Memory B cell (primary cell): ENCODE data around the gene ELK3.

Experiments
- ATAC-seq: fragments of 150-1000 bp; cut with Tn5 transposase; 2 replicates; pipeline ENCODE4 v1.10.0; 2021; ENCODE audit warnings: low read depth, mild to moderate bottlenecking, moderate library complexity
- DNase-seq, 2 donors: peaks; one replicate each; pipeline ENCODE4 v3.0.0; 2022; ENCODE audit warnings: low spot score in 2 of 2
- H3K27ac Mint-ChIP-seq: one replicate; pipeline ENCODE4 v1.8.0; 2022; ENCODE audit warnings: mild to moderate bottlenecking, moderate library complexity, mixed read lengths
- H3K27me3 Mint-ChIP-seq: one replicate; pipeline ENCODE4 v1.8.0; 2022; ENCODE audit warnings: mixed read lengths
- H3K36me3 Mint-ChIP-seq: one replicate; pipeline ENCODE4 v1.8.0; 2022; ENCODE audit warnings: mild to moderate bottlenecking, mixed read lengths
- H3K4me1 Mint-ChIP-seq: one replicate; pipeline ENCODE4 v1.8.0; 2022; ENCODE audit warnings: mixed read lengths
- H3K4me3 Mint-ChIP-seq: one replicate; pipeline ENCODE4 v1.8.0; 2022; ENCODE audit warnings: mild to moderate bottlenecking, moderate library complexity, mixed read lengths
- H3K9me3 Mint-ChIP-seq: one replicate; pipeline ENCODE4 v1.8.0; 2022; ENCODE audit warnings: mixed read lengths

The ELK3 gene

DNA sequence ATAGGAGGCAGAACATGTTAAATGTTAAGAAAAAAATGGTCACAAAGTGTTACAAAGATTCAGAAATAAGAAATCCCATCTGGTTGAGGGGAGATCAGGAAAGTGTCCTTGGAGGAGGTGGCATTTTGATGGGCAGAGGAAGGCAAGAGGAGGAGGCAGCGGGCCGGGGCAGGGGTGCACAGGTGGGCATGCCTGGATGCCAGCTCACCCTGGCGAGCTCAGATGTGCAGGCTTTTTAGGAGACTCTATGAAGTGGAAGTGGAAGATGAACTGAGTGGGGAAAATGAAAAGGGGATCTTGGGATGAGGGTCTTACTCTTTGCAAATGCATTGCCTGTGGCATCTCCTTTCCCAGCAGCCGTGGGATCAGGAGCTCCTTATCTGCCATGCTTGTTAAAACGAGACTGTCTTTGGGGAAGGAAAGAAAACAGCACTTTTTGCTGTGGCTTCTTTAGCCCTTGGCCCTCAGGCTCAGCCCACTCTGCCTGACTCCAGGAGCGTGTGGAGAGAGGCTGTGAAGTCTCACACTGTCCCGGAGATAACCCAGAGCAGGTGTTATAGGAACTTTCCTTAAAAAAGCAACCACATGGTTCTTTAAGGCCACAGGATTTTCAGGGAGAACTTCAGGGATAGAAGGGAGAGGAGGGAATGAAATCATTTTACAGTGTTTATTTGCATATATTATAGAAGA lies 62.6 kb downstream of the ELK3 start:
- ATAC-seq (no peak), DNase-seq (no peak)
- Mint-ChIP-seq H3K4me3 (no peak overlapping the region), H3K36me3 (peaks cover 29% of the 10 kb centered on the region), H3K9me3 (no peaks in the 10 kb centered on the region), H3K4me1 (peaks cover 16% of the 10 kb centered on the region), H3K27ac (no peak overlapping the region), H3K27me3 (no peaks in the 10 kb centered on the region)

- Mint-ChIP-seq H3K4me3 (no peak overlapping the region), H3K27ac (no peak overlapping the region), H3K9me3 (no peaks in the 10 kb centered on the region), H3K27me3 (no peaks in the 10 kb centered on the region), H3K36me3 (peaks cover 26% of the 10 kb centered on the region), H3K4me1 (peaks cover 14% of the 10 kb centered on the region)
- ATAC-seq (no peak), DNase-seq (no peak)
Observed at GRCh38 chr12:96257550-96258103, 63.5 kb downstream of the ELK3 start.

DNA sequence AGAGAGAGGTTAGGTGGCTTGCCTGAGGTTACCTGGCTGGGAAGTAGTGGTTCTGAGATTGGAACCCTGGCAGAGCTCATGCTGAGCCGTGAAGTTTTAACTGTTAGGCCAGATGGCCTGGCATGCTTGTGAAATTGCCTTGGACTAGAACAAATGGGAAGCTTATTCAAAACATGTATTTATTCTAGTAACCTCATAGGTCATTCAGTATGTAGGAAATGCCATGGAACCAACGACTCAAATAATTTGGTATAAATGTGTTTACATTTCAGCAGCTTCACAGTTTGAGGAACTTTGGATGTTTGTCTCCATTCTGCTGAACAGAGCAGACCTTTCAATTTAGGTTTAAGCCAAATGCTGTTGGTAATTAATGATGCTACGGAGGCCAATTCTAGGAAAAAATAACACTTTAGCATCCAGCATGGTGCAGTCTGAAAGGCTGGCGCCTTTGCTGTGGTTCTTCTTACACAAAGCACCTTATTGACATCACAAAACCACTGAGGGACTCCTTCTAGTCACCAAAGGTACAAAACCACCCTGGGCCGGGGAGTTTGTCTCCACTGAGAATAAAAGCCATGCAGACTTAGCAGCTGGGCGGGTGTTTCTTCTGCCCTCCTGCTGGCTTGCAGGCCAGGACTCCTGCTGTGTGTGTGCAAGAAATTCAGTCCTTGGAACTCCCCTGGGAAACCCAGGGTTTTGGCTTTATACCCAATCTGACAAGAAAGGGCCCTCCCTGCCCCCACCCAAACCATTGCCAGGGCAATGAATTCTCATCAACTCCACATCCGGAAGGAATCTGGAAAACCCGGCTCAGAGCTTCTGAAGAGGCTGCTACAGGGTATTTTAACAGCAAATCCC lies 64.2 kb downstream of the ELK3 start:
- no peak overlapping the region for H3K27ac Mint-ChIP-seq
- ATAC-seq = no peak

DNA sequence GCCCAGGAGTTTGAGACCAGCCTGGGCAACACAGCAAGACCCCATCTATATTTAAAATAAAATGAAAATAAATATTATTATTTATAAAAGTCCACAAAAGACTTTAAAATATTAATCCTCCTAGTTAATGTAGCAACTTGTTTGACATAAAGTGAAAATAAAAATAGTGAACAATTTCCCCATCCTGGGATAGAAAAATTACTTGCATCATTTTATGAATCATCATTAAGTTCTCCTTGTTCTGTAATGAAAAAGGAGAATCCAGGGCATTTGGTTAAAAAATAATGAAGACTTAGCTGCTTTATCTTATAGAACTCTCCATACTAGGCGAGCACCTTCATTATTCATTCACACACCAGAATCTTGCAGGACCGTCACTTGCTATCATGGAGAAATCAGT lies 66.1 kb downstream of the ELK3 start:
- ATAC-seq (no peak), DNase-seq (no peak)
- Mint-ChIP-seq H3K4me3 (no peak overlapping the region), H3K27me3 (no peaks in the 10 kb centered on the region), H3K9me3 (no peaks in the 10 kb centered on the region), H3K27ac (no peak overlapping the region), H3K36me3 (peaks cover 32% of the 10 kb centered on the region), H3K4me1 (peaks cover 10% of the 10 kb centered on the region)

More for the DNA sequence above, 64.2 kb downstream of the ELK3 start:
- no peaks in the 10 kb centered on the region for H3K9me3 Mint-ChIP-seq
- H3K36me3 Mint-ChIP-seq = peaks cover 27% of the 10 kb centered on the region
- DNase-seq = no peak
- no peaks in the 10 kb centered on the region for H3K27me3 Mint-ChIP-seq
- H3K4me1 Mint-ChIP-seq = peaks cover 14% of the 10 kb centered on the region
- H3K4me3 Mint-ChIP-seq = no peak overlapping the region

GRCh38 chr12:96260644-96261043 lies 66.5 kb downstream of the ELK3 start:
- H3K36me3 Mint-ChIP-seq = peaks cover 30% of the 10 kb centered on the region

GRCh38 chr12:96261557-96261956 lies 67.4 kb downstream of the ELK3 start:
- no peak for DNase-seq
- H3K27me3 Mint-ChIP-seq = no peaks in the 10 kb centered on the region
- ATAC-seq = no peak
- H3K9me3 Mint-ChIP-seq = no peaks in the 10 kb centered on the region
- H3K36me3 Mint-ChIP-seq = peaks cover 30% of the 10 kb centered on the region
- H3K4me1 Mint-ChIP-seq = peaks cover 8% of the 10 kb centered on the region
- no peak overlapping the region for H3K4me3 Mint-ChIP-seq
- H3K27ac Mint-ChIP-seq = peak overlapping the region; percentile 48

More at GRCh38 chr12:96260644-96261043, 66.5 kb downstream of the ELK3 start:
- peak overlapping the region; percentile 48 for H3K27ac Mint-ChIP-seq
- peaks cover 8% of the 10 kb centered on the region for H3K4me1 Mint-ChIP-seq
- no peak overlapping the region for H3K4me3 Mint-ChIP-seq
- no peaks in the 10 kb centered on the region for H3K27me3 Mint-ChIP-seq
- H3K9me3 Mint-ChIP-seq = no peaks in the 10 kb centered on the region
- no peak for DNase-seq
- no peak for ATAC-seq

- Mint-ChIP-seq H3K4me3 (no peak overlapping the region), H3K36me3 (peaks cover 32% of the 10 kb centered on the region), H3K27ac (peak overlapping the region; percentile 45), H3K9me3 (no peaks in the 10 kb centered on the region), H3K27me3 (no peaks in the 10 kb centered on the region), H3K4me1 (peaks cover 6% of the 10 kb centered on the region)
- DNase-seq (no peak), ATAC-seq (no peak)
Observed at GRCh38 chr12:96263449-96263902, 69.3 kb downstream of the ELK3 start.

DNA sequence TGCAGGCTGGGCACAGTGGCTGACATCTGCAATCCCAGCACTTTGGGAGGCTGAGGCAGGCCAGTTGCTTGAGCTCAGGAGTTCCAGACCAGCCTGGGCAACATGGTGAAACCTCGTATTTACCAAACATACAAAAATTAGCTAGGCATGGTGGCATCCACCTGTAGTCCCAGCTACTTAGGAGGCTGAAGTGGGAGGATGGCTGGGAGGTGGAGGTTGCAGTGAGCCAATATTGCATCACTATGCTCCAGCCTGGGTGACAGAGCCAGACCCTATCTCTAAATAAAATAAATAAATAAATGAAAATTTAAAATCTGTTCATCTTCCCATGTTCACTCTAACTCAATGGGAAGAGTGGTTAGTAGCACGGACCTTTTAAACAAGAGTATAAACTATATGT lies 71.2 kb downstream of the ELK3 start:
- H3K4me1 Mint-ChIP-seq = peaks cover 6% of the 10 kb centered on the region
- H3K36me3 Mint-ChIP-seq = peaks cover 31% of the 10 kb centered on the region
- H3K27me3 Mint-ChIP-seq = no peaks in the 10 kb centered on the region
- no peak for DNase-seq
- ATAC-seq = no peak
- no peaks in the 10 kb centered on the region for H3K9me3 Mint-ChIP-seq
- peak overlapping the region; percentile 14 for H3K27ac Mint-ChIP-seq
- no peak overlapping the region for H3K4me3 Mint-ChIP-seq

DNA sequence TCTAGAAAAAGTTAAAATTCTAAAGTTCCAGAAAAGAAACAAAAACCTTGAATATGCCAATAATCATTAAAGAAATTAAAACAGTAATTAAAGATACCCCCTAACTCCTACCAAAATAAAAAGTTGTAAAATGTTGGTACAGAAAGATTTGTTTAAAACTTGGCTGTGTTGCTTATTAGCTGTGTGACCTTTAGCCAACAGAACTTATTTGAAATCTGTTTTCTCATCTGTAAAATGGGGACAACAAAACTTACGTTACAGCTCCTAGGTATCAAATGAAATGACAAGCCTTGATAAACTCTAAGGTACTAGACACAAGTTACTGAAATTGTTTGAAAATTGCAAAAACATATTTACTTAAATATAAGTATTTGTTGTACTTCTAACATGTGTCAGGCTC lies 71.7 kb downstream of the ELK3 start:
- no peak overlapping the region for H3K4me3 Mint-ChIP-seq
- peaks cover 27% of the 10 kb centered on the region for H3K36me3 Mint-ChIP-seq
- H3K27me3 Mint-ChIP-seq = no peaks in the 10 kb centered on the region

DNA sequence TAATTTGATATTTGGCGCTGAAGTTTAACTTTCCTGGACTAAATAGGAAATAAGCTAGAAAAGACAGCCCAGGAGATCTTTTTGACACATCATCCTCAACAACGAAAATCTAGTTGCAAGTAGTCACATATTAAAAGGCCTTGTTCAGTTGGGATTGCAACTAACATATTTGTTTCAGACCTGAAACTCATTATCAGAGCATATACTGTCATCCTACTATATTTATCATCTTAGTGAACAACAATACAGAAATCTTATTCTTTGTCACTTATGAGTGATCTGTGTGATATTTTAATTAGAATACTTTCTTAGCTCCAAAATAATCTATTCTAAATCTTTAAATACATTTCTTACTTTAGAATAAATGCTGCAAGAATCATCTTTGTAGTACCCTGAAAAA lies 72.1 kb downstream of the ELK3 start:
- Mint-ChIP-seq H3K27me3 (no peaks in the 10 kb centered on the region), H3K9me3 (no peaks in the 10 kb centered on the region), H3K4me3 (no peak overlapping the region), H3K4me1 (peaks cover 4% of the 10 kb centered on the region), H3K27ac (peak overlapping the region; percentile 11), H3K36me3 (peaks cover 24% of the 10 kb centered on the region)
- DNase-seq = no peak
- no peak for ATAC-seq

More for the DNA sequence above, 71.7 kb downstream of the ELK3 start:
- ATAC-seq (no peak), DNase-seq (no peak)
- H3K9me3 Mint-ChIP-seq = no peaks in the 10 kb centered on the region
- H3K4me1 Mint-ChIP-seq = peaks cover 4% of the 10 kb centered on the region
- peak overlapping the region; percentile 11 for H3K27ac Mint-ChIP-seq

DNA sequence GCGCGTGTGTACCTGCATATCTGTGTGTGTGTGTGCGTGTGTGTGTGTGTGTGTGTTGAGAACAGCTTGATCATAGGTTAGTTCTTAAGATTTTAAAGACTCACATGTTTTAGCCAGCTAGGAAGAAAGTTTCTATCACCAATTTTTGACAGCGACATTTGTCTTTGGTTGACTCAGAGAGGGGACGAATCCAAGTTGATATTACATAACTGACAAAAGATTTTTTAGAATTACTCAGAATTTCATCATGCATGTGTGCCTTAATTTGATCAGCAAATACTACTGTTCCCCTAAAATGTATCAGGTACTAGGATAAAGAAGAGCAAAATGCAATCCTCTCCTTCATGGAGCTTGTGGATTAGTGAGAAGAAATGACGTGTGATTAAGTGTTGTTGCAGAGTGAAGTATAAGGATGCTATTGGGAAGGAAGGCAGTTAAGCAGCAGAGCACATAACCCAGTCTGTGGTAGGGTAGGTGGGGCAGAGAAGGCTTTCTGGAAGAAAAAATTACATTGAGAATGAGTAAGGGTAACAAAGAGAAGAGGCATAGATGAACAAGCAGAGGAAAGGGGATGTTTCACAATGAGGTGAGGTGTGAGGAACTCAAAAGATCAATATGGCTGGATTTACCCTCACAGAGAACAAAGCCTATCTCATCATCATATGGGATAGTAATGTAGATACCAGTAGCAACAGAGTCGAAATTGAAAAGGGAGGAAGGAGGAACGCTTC lies 77.5 kb downstream of the ELK3 start:
- Mint-ChIP-seq H3K4me3 (no peak overlapping the region), H3K9me3 (peaks cover 2% of the 10 kb centered on the region), H3K27me3 (no peaks in the 10 kb centered on the region), H3K36me3 (peaks cover 21% of the 10 kb centered on the region), H3K27ac (peak overlapping the region; percentile 77), H3K4me1 (peaks cover 12% of the 10 kb centered on the region)
- ATAC-seq (no peak), DNase-seq (no peak)

- Mint-ChIP-seq H3K4me3 (no peak overlapping the region), H3K27ac (peak overlapping the region; percentile 65), H3K9me3 (peaks cover 2% of the 10 kb centered on the region), H3K36me3 (peaks cover 22% of the 10 kb centered on the region), H3K27me3 (no peaks in the 10 kb centered on the region), H3K4me1 (peaks cover 12% of the 10 kb centered on the region)
- ATAC-seq (no peak), DNase-seq (no peak)
Observed at GRCh38 chr12:96274331-96274730, 80.2 kb downstream of the ELK3 start.

DNA sequence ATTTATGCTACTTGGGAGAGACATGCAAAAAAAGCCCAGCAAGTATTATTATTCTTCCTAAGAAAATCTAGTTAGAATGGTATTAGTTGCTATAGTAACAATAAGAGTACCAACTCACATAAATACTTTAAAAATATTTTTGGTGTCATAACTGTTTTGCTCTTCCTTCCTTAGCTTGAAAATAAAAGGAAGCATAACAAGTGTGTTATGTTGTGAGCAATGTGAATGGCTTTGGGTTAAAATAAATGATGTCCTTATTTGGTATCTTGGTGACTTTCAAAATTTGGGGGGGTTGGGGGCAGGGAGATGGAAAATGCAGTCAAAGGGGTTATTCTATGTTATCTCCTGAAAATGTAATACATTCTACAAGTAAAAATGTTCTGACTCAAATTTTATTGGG lies 91.0 kb downstream of the ELK3 start:
- Mint-ChIP-seq H3K9me3 (no peaks in the 10 kb centered on the region), H3K27ac (no peak overlapping the region), H3K4me1 (peaks cover 3% of the 10 kb centered on the region), H3K36me3 (peaks cover 34% of the 10 kb centered on the region), H3K27me3 (no peaks in the 10 kb centered on the region), H3K4me3 (no peak overlapping the region)
- ATAC-seq (no peak), DNase-seq (no peak)

DNA sequence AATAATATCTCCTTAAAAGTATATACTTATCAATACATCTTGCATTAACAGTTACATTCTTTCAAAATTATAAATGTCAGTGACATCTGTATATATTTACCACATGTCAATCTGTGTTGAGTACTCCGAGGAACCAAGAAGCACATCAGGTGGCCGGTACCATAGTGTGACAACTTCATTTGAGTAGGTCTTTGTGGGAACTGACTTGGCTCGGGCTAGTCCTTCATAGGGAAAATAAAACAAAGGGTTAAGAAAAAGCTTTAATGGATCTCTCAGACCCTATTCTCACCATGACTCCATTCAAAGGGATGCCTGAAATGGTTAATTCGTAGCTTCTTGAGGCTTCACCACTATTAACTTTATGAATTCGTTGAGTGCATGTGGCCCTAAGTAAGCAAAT lies 94.9 kb downstream of the ELK3 start:
- H3K9me3 Mint-ChIP-seq = no peaks in the 10 kb centered on the region
- DNase-seq (no peak), ATAC-seq (no peak)
- no peak overlapping the region for H3K27ac Mint-ChIP-seq
- no peak overlapping the region for H3K4me3 Mint-ChIP-seq
- H3K27me3 Mint-ChIP-seq = no peaks in the 10 kb centered on the region
- peaks cover 3% of the 10 kb centered on the region for H3K4me1 Mint-ChIP-seq
- H3K36me3 Mint-ChIP-seq = peaks cover 31% of the 10 kb centered on the region
